GM12878 (cell line): ENCODE measurements around the gene LGALS1. TPM values are rescaled to one million over a fixed set of nuclear protein-coding genes. Genes with fewer than 3 reads are reported as not detected.

Experiments
- ATAC-seq: fragments of 200-7000 bp; cut with Tn5 transposase; 3 replicates; pipeline ENCODE4 v1.9.1; 2020; ENCODE audit warnings: mild to moderate bottlenecking, moderate library complexity
- BruUV-seq: library from RNA; stranded (reverse); fragments of 400-500 nt; replicated peaks from 2 replicates; lab custom pipeline; 2021; lab: Mats Ljungman, UMichigan
- CTCF ChIA-PET: fragments of 300-600 bp; sonication (Branson Sonifier 250); formaldehyde crosslinking; extraction: SDS; loops from one replicate; lab custom pipeline; 2021; ENCODE audit warnings: inconsistent platforms; lab: Yijun Ruan, JAX
- POLR2A ChIA-PET: fragments of 350-600 bp; formaldehyde crosslinking; extraction: SDS; loops from one replicate; lab custom pipeline; 2021; ENCODE audit warnings: inconsistent platforms; lab: Charles Lee
- RAD21 ChIA-PET: fragments of 300-600 bp; sonication (Branson Sonifier 250); formaldehyde crosslinking; loops from one replicate; lab custom pipeline; 2023; ENCODE audit warnings: antibody characterized with exemption; ENCODE audit not compliant: unreplicated experiment; lab: Charles Lee
- SMC1A ChIA-PET: fragments of 300-600 bp; sonication (Branson Sonifier 250); formaldehyde crosslinking; loops from one replicate; lab custom pipeline; 2023; ENCODE audit not compliant: unreplicated experiment, uncharacterized antibody; lab: Charles Lee
- DNase-seq: peaks from one replicate; pipeline ENCODE4 v3.0.0-alpha.2; 2011; ENCODE audit warnings: low read depth, low spot score
- FAIRE-seq: peaks from 3 replicates; lab custom pipeline; 2011; peaks lifted over from hg19 to GRCh38; lab: Jason Lieb, UNC
- H2AFZ ChIP-seq: 2 replicates; pipeline ENCODE4 v1.6.0; 2011; ENCODE audit warnings: low read depth, low read length, control low read depth; ENCODE audit not compliant: control insufficient read depth
- H3K27ac ChIP-seq: 2 replicates; pipeline ENCODE4 v1.5.1; 2011; ENCODE audit warnings: control low read depth; ENCODE audit not compliant: control insufficient read depth, insufficient read depth
- H3K27me3 ChIP-seq, 2 experiments: replicated peaks in 1 of 2; 2 replicates each; pipeline versions ENCODE4 v1.6.0 to v1.6.1; 2011; ENCODE audit warnings: low read length in 1 of 2; ENCODE audit not compliant: control insufficient read depth in 2 of 2, insufficient read depth in 2 of 2
- H3K36me3 ChIP-seq, 2 experiments: 2 replicates each; pipeline ENCODE4 v1.5.1; 2011; ENCODE audit warnings: low read length in 1 of 2; ENCODE audit not compliant: control insufficient read depth in 2 of 2, insufficient read depth in 2 of 2
- H3K4me1 ChIP-seq: 2 replicates; pipeline ENCODE4 v1.6.1; 2011; ENCODE audit warnings: mild to moderate bottlenecking, low read length, moderate library complexity, mixed read lengths; ENCODE audit not compliant: control insufficient read depth, insufficient read depth
- H3K4me2 ChIP-seq: 2 replicates; pipeline ENCODE4 v1.6.0; 2011; ENCODE audit warnings: control low read depth; ENCODE audit not compliant: control insufficient read depth, insufficient read depth
- H3K4me3 ChIP-seq: fragments of 200-600 bp; sonication (generic); 2 replicates; pipeline ENCODE4 v1.5.1; 2016
- H3K79me2 ChIP-seq: 2 replicates; pipeline ENCODE4 v1.6.0; 2011; ENCODE audit warnings: low read length; ENCODE audit not compliant: control insufficient read depth, insufficient read depth
- H3K9ac ChIP-seq: 2 replicates; pipeline ENCODE4 v1.8.0; 2011; ENCODE audit warnings: low read length, control low read depth, mixed read lengths; ENCODE audit not compliant: control insufficient read depth, insufficient read depth
- H3K9me3 ChIP-seq: replicated peaks from 3 replicates; pipeline ENCODE4 v1.5.1; 2011; ENCODE audit warnings: mild to moderate bottlenecking, low read length; ENCODE audit not compliant: control insufficient read depth, insufficient read depth
- H4K20me1 ChIP-seq: 2 replicates; pipeline ENCODE4 v1.6.0; 2011; ENCODE audit not compliant: control insufficient read depth, insufficient read depth
- CHD4 ChIP-seq: fragments of 200-600 bp; sonication (generic); IDR thresholded peaks from 2 replicates; pipeline ENCODE4 v1.6.1; 2016; ENCODE audit warnings: mild to moderate bottlenecking
- CREM ChIP-seq: IDR thresholded peaks from 2 replicates; pipeline ENCODE4 v1.6.1; 2014; ENCODE audit warnings: antibody characterized with exemption, low read depth
- IKZF1 ChIP-seq: fragments of 450-650 bp; conservative IDR thresholded peaks from 2 replicates; pipeline ENCODE4 v1.6.1; 2017; ENCODE audit warnings: antibody characterized with exemption, mild to moderate bottlenecking
- MEF2A ChIP-seq: IDR thresholded peaks from 2 replicates; pipeline ENCODE4 v1.6.1; 2011; ENCODE audit warnings: low read depth, mild to moderate bottlenecking, low read length, moderate library complexity; ENCODE audit not compliant: insufficient read depth
- MTA3 ChIP-seq: IDR thresholded peaks from 2 replicates; pipeline ENCODE4 v1.6.1; 2012; ENCODE audit warnings: low read length, inconsistent platforms, borderline replicate concordance
- RCOR1 ChIP-seq: conservative IDR thresholded peaks from 2 replicates; pipeline ENCODE4 v1.6.1; 2012; ENCODE audit warnings: low read depth, low read length, improper control_type of control experiment
- RELA ChIP-seq: fragments of 450-650 bp; IDR thresholded peaks from 2 replicates; pipeline ENCODE4 v1.8.0; 2014; ENCODE audit warnings: borderline replicate concordance; ENCODE audit not compliant: partially characterized antibody
- SMAD1 ChIP-seq: fragments of 450-650 bp; IDR thresholded peaks from 2 replicates; pipeline ENCODE4 v1.6.1; 2018; ENCODE audit warnings: mild to moderate bottlenecking, low read depth; ENCODE audit not compliant: partially characterized antibody
- WGBS: methylation state at CpG from one replicate; pipeline ENCODE4 v1.1.6; 2016; ENCODE audit warnings: low lambda C conversion rate; ENCODE audit not compliant: insufficient replicate concordance, insufficient coverage; ENCODE audit errors: missing lambda C conversion rate; 5-methylcytosine and 5-hydroxymethylcytosine counted together
- in situ Hi-C: fragments of 300-500 bp; cut with MboI; formaldehyde crosslinking; loops from 9 replicates; pipeline ENCODE4 v1.14.3; 2018; ENCODE audit warnings: mixed read lengths
- intact Hi-C: fragments of 100-400 bp; cut with micrococcal nuclease; formaldehyde crosslinking; loops from one replicate; pipeline ENCODE4 v1.14.2; 2022; ENCODE audit not compliant: unreplicated experiment
- polyA plus RNA-seq, 11 experiments: library from polyadenylated mRNA; depleted of rRNA in 4 of 11; unstranded in 6 of 11; stranded (reverse) in 5 of 11; fragments of >200 nt; fragmentation: Nextera tagmentation in 4 of 11; fragmentation: Illumina TruSeq in 1 of 11; extraction: Ambion mirVana in 4 of 11; extraction: Trizol in 1 of 11; gene quantifications; 1 replicate in 1 of 11; 2 replicates in 10 of 11; pipeline versions ENCODE4 v1.2.1 to v1.2.3, GENCODE V29; 2011 to 2016; ENCODE audit warnings: inconsistent platforms in 2 of 11, missing spikeins in 2 of 11, low read depth in 1 of 11
- total RNA-seq, 4 experiments: library from RNA; depleted of rRNA in 3 of 4; stranded (reverse); fragments of >200 nt in 3 of 4; fragmentation: Illumina TruSeq in 1 of 4; extraction: Trizol in 1 of 4; gene quantifications; 2 replicates each; pipeline versions ENCODE4 v1.2.1 to v1.2.3, GENCODE V29; 2013 to 2021
- TF ChIP-seq, protein P1 (sequence below): fragments of 450-650 bp; IDR thresholded peaks from 2 replicates; pipeline ENCODE4 v1.6.1; 2017; ENCODE audit warnings: low read depth, mild to moderate bottlenecking, moderate library complexity
- TF ChIP-seq, protein P2 (sequence below): IDR thresholded peaks from 2 replicates; pipeline ENCODE4 v1.6.1; 2012; ENCODE audit warnings: improper control_type of control experiment, low read depth, low read length; ENCODE audit not compliant: insufficient replicate concordance
- TF ChIP-seq, protein P3 (sequence below): fragments of 450-650 bp; IDR thresholded peaks from 2 replicates; pipeline ENCODE4 v1.6.1; 2017; ENCODE audit warnings: mild to moderate bottlenecking, moderate library complexity

Gene LGALS1
- total and polyA plus RNA-seq, 10 of the 15 experiments (the other 5 are each of a cell fraction or from before 2014, with no cell fraction given), result 312 to 1,889 (median 706) TPM

DNA sequence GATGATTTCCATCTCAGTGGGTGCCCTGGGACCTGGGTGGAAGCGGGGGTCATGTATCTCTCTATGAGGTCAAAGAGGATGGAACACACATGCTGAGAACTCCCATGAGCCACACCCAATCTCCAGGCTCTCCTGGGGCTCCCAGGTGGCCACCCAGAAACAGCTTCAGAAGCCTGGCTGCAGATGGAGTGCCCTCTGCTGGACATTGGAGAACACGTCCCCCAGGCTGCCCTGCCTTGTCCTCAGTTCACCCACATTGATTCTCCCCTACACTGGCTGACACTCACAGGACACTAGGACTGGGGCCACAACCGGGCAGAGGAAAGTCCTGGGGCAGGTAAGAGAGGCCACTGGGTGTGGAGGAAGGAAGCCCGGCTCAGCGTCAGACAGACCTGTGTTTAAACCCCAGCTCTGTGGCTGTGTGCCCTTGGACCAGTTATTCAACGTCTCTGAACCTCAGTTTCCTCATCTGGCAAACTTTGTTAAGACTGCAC, 6.2 kb downstream of the LGALS1 start:
- ChIA-PET SMC1A (interaction anchor here (0.6 to 10.9 kb wide), 9 partner anchors 21 to 75 kb away, joined by 3 to 157 read pairs (median 9); partner anchors contain the start of gene PDXP), RAD21 (interaction anchor here (0.7 to 7.6 kb wide), 11 partner anchors 10 to 143 kb away, joined by 3 to 164 read pairs (median 6); partner anchors contain the start of genes GGA1, PDXP and SH3BP1), CTCF (interaction anchor here (0.7 to 19.9 kb wide), 14 partner anchors 9 to 182 kb away, joined by 3 to 414 read pairs (median 6); partner anchors contain the start of genes GCAT, GGA1, PDXP and SH3BP1), POLR2A (interaction anchor here (0.6 to 14.0 kb wide), 10 partner anchors 11 to 74 kb away, joined by 3 to 209 read pairs (median 5); partner anchors contain the start of gene PDXP)
- Histone ChIP-seq H3K4me1 (peaks cover 23% of the 10 kb centered on the region), H2AFZ (peak overlapping the region; percentile 73), H3K4me2 (0 out of 2 replicates have a peak overlapping the region, but pooled peaks have one; percentile 22), H3K9me3 (no peaks in the 10 kb centered on the region), H3K4me3 (no peak overlapping the region), H3K36me3 (peaks cover 2% of the 10 kb centered on the region in 2 experiments; a peak in 1 of 4 replicates), H3K79me2 (peaks cover 17% of the 10 kb centered on the region), H3K27ac (peak overlapping the region; percentile 23; the same call in 1 of the 2 replicates), H3K9ac (no peak overlapping the region), H4K20me1 (no peaks in the 10 kb centered on the region), H3K27me3 (no peaks in the 10 kb centered on the region)
- WGBS, result 18% methylated on average over 6 of the region's 6 CpGs
- in situ Hi-C loops, result loop anchor here (5.0 kb wide), 1 partner anchor 54 kb away; no protein-coding TSS in a partner anchor
- FAIRE-seq, result peak; percentile 65
- ATAC-seq, result peak; percentile 66
- intact Hi-C loops, result loop anchor here (1.0 to 5.0 kb wide), 5 partner anchors 20 to 144 kb away; no protein-coding TSS in a partner anchor
- BruUV-seq, result no TSS peak
- DNase-seq, result no peak
- TF ChIP-seq RCOR1, result no peak
- TF ChIP-seq CREM, result no peak
- TF ChIP-seq, protein P1, sequence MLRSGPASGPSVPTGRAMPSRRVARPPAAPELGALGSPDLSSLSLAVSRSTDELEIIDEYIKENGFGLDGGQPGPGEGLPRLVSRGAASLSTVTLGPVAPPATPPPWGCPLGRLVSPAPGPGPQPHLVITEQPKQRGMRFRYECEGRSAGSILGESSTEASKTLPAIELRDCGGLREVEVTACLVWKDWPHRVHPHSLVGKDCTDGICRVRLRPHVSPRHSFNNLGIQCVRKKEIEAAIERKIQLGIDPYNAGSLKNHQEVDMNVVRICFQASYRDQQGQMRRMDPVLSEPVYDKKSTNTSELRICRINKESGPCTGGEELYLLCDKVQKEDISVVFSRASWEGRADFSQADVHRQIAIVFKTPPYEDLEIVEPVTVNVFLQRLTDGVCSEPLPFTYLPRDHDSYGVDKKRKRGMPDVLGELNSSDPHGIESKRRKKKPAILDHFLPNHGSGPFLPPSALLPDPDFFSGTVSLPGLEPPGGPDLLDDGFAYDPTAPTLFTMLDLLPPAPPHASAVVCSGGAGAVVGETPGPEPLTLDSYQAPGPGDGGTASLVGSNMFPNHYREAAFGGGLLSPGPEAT, result no peak
- peak; percentile 61 for TF ChIP-seq IKZF1
- TF ChIP-seq, protein P2, sequence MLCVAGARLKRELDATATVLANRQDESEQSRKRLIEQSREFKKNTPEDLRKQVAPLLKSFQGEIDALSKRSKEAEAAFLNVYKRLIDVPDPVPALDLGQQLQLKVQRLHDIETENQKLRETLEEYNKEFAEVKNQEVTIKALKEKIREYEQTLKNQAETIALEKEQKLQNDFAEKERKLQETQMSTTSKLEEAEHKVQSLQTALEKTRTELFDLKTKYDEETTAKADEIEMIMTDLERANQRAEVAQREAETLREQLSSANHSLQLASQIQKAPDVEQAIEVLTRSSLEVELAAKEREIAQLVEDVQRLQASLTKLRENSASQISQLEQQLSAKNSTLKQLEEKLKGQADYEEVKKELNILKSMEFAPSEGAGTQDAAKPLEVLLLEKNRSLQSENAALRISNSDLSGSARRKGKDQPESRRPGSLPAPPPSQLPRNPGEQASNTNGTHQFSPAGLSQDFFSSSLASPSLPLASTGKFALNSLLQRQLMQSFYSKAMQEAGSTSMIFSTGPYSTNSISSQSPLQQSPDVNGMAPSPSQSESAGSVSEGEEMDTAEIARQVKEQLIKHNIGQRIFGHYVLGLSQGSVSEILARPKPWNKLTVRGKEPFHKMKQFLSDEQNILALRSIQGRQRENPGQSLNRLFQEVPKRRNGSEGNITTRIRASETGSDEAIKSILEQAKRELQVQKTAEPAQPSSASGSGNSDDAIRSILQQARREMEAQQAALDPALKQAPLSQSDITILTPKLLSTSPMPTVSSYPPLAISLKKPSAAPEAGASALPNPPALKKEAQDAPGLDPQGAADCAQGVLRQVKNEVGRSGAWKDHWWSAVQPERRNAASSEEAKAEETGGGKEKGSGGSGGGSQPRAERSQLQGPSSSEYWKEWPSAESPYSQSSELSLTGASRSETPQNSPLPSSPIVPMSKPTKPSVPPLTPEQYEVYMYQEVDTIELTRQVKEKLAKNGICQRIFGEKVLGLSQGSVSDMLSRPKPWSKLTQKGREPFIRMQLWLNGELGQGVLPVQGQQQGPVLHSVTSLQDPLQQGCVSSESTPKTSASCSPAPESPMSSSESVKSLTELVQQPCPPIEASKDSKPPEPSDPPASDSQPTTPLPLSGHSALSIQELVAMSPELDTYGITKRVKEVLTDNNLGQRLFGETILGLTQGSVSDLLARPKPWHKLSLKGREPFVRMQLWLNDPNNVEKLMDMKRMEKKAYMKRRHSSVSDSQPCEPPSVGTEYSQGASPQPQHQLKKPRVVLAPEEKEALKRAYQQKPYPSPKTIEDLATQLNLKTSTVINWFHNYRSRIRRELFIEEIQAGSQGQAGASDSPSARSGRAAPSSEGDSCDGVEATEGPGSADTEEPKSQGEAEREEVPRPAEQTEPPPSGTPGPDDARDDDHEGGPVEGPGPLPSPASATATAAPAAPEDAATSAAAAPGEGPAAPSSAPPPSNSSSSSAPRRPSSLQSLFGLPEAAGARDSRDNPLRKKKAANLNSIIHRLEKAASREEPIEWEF, result no peak
- no peak for TF ChIP-seq SMAD1
- no peak for TF ChIP-seq MTA3
- TF ChIP-seq, protein P3, sequence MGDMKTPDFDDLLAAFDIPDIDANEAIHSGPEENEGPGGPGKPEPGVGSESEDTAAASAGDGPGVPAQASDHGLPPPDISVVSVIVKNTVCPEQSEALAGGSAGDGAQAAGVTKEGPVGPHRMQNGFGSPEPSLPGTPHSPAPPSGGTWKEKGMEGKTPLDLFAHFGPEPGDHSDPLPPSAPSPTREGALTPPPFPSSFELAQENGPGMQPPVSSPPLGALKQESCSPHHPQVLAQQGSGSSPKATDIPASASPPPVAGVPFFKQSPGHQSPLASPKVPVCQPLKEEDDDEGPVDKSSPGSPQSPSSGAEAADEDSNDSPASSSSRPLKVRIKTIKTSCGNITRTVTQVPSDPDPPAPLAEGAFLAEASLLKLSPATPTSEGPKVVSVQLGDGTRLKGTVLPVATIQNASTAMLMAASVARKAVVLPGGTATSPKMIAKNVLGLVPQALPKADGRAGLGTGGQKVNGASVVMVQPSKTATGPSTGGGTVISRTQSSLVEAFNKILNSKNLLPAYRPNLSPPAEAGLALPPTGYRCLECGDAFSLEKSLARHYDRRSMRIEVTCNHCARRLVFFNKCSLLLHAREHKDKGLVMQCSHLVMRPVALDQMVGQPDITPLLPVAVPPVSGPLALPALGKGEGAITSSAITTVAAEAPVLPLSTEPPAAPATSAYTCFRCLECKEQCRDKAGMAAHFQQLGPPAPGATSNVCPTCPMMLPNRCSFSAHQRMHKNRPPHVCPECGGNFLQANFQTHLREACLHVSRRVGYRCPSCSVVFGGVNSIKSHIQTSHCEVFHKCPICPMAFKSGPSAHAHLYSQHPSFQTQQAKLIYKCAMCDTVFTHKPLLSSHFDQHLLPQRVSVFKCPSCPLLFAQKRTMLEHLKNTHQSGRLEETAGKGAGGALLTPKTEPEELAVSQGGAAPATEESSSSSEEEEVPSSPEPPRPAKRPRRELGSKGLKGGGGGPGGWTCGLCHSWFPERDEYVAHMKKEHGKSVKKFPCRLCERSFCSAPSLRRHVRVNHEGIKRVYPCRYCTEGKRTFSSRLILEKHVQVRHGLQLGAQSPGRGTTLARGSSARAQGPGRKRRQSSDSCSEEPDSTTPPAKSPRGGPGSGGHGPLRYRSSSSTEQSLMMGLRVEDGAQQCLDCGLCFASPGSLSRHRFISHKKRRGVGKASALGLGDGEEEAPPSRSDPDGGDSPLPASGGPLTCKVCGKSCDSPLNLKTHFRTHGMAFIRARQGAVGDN, result no peak
- no peak for TF ChIP-seq RELA
- no peak for TF ChIP-seq CHD4
- no peak for TF ChIP-seq MEF2A
